Activated CD8-positive, alpha-beta memory T cell treated with anti-CD3 and anti-CD28 coated beads for 1 hour (primary cell): Measurements from ENCODE around the gene FAM78A.

Source experiments
- DNase-seq, 2 donors: peaks; one replicate each; pipeline ENCODE4 v3.0.0-alpha.2; 2020; ENCODE audit warnings: low read depth in 1 of 2; ENCODE audit errors: extremely low read depth in 1 of 2

Gene FAM78A

GRCh38 chr9:131303381-131304321, 27.3 kb upstream of the FAM78A start:
- DNase-seq = no peak

GRCh38 chr9:131302244-131303075, 26.1 kb upstream of the FAM78A start:
- no peak for DNase-seq

- no peak for DNase-seq
These were observed 24.1 kb upstream of the FAM78A start for GRCh38 chr9:131300444-131300843.

- no peak for DNase-seq
These were observed 23.6 kb upstream of the FAM78A start for GRCh38 chr9:131299961-131300347.

GRCh38 chr9:131299346-131299960, 23.1 kb upstream of the FAM78A start:
- no peak for DNase-seq

GRCh38 chr9:131298816-131299215, 22.5 kb upstream of the FAM78A start:
- DNase-seq = no peak

GRCh38 chr9:131298341-131298740, 22.0 kb upstream of the FAM78A start:
- no peak for DNase-seq

- no peak for DNase-seq
These were observed 21.6 kb upstream of the FAM78A start for GRCh38 chr9:131297903-131298302.

- no peak for DNase-seq
These were observed 20.7 kb upstream of the FAM78A start for GRCh38 chr9:131296906-131297500.

GRCh38 chr9:131296460-131296859, 20.1 kb upstream of the FAM78A start:
- no peak for DNase-seq

- DNase-seq = no peak
These were observed 16.6 kb upstream of the FAM78A start for GRCh38 chr9:131292937-131293336.

GRCh38 chr9:131291795-131292315, 15.5 kb upstream of the FAM78A start:
- DNase-seq = no peak

GRCh38 chr9:131290767-131291370, 14.6 kb upstream of the FAM78A start:
- DNase-seq = no peak

- DNase-seq = no peak
These were observed 13.9 kb upstream of the FAM78A start for GRCh38 chr9:131290036-131290766.

GRCh38 chr9:131289301-131290035, 13.2 kb upstream of the FAM78A start, which contains the start of gene PLPP7:
TSS of gene PLPP7 (plus strand) at chr9:131289723. CDS start at chr9:131289998, 275 bp downstream.
- no peak for DNase-seq

GRCh38 chr9:131288217-131288616, 11.9 kb upstream of the FAM78A start:
- no peak for DNase-seq

GRCh38 chr9:131287359-131287758, 11.0 kb upstream of the FAM78A start:
- DNase-seq = no peak

- DNase-seq = no peak
These were observed 8.5 kb upstream of the FAM78A start for GRCh38 chr9:131284856-131285255.
